Chondrocyte (in vitro differentiated cells): Measurements from ENCODE around the gene BCAN. TPM values are rescaled to one million over a fixed set of nuclear protein-coding genes. Genes with fewer than 3 reads are reported as not detected.

Source experiments
- DNase-seq: peaks from one replicate; pipeline ENCODE4 v3.0.0; 2021; ENCODE audit warnings: mixed read lengths, low spot score
- H3K27ac Mint-ChIP-seq: one replicate; pipeline ENCODE4 v1.8.0; 2021; ENCODE audit warnings: mild to moderate bottlenecking, moderate library complexity, mixed read lengths; ENCODE audit not compliant: unreplicated experiment
- H3K27me3 Mint-ChIP-seq: 2 replicates; pipeline ENCODE4 v1.8.0; 2021; ENCODE audit warnings: low read depth, mixed read lengths
- H3K36me3 Mint-ChIP-seq: 2 replicates; pipeline ENCODE4 v1.8.0; 2021; ENCODE audit warnings: low read depth, mixed read lengths
- H3K4me1 Mint-ChIP-seq: 2 replicates; pipeline ENCODE4 v1.8.0; 2021; ENCODE audit warnings: low read depth, mild to moderate bottlenecking, mixed read lengths
- H3K4me3 Mint-ChIP-seq: one replicate; pipeline ENCODE4 v1.8.0; 2021; ENCODE audit warnings: mild to moderate bottlenecking, moderate library complexity, mixed read lengths; ENCODE audit not compliant: unreplicated experiment
- H3K9me3 Mint-ChIP-seq: 2 replicates; pipeline ENCODE4 v1.8.0; 2021; ENCODE audit warnings: low read depth, mixed read lengths
- CTCF ChIP-seq: fragments of 200-600 bp; sonication (generic); IDR thresholded peaks from 2 replicates; pipeline ENCODE4 v1.5.0; 2021; ENCODE audit warnings: antibody characterized with exemption, mild to moderate bottlenecking, moderate library complexity
- total RNA-seq: library from RNA; stranded (reverse); gene quantifications from 3 replicates; pipeline ENCODE4 v1.2.1, GENCODE V29; 2021

BCAN gene
- total RNA-seq, 1 donor from 2014 or later, result not detected

- Mint-ChIP-seq H3K27ac (no peak overlapping the region), H3K9me3 (no peaks in the 10 kb centered on the region), H3K36me3 (peaks cover 14% of the 10 kb centered on the region), H3K4me3 (no peak overlapping the region), H3K4me1 (peaks cover 22% of the 10 kb centered on the region), H3K27me3 (no peaks in the 10 kb centered on the region)
- DNase-seq, result no peak
- TF ChIP-seq CTCF, result no peak
Measured at GRCh38 chr1:156697481-156697880, 55.6 kb downstream of the BCAN start.

- Mint-ChIP-seq H3K9me3 (no peaks in the 10 kb centered on the region), H3K4me3 (no peak overlapping the region), H3K27me3 (no peaks in the 10 kb centered on the region), H3K27ac (no peak overlapping the region), H3K36me3 (peaks cover 14% of the 10 kb centered on the region), H3K4me1 (peaks cover 17% of the 10 kb centered on the region)
- no peak for DNase-seq
- no peak for TF ChIP-seq CTCF
Measured at GRCh38 chr1:156698995-156699394, 57.1 kb downstream of the BCAN start.

GRCh38 chr1:156700736-156701531, 59.0 kb downstream of the BCAN start:
- H3K27ac Mint-ChIP-seq, result no peak overlapping the region
- no peaks in the 10 kb centered on the region for H3K27me3 Mint-ChIP-seq
- no peak for DNase-seq
- H3K4me1 Mint-ChIP-seq, result peaks cover 28% of the 10 kb centered on the region
- no peak for TF ChIP-seq CTCF
- H3K9me3 Mint-ChIP-seq, result no peaks in the 10 kb centered on the region
- no peak overlapping the region for H3K4me3 Mint-ChIP-seq
- H3K36me3 Mint-ChIP-seq, result peaks cover 14% of the 10 kb centered on the region

- Mint-ChIP-seq H3K36me3 (peaks cover 14% of the 10 kb centered on the region), H3K9me3 (no peaks in the 10 kb centered on the region), H3K4me3 (peak overlapping the region; percentile 81), H3K27me3 (no peaks in the 10 kb centered on the region), H3K4me1 (peaks cover 51% of the 10 kb centered on the region), H3K27ac (no peak overlapping the region)
- DNase-seq, result no peak
- no peak for TF ChIP-seq CTCF
Measured at GRCh38 chr1:156703336-156703735, 61.4 kb downstream of the BCAN start.

GRCh38 chr1:156703741-156704140, 61.8 kb downstream of the BCAN start:
- Mint-ChIP-seq H3K9me3 (no peaks in the 10 kb centered on the region), H3K27me3 (no peaks in the 10 kb centered on the region), H3K4me1 (peaks cover 55% of the 10 kb centered on the region), H3K4me3 (peak overlapping the region; percentile 81), H3K36me3 (peaks cover 12% of the 10 kb centered on the region), H3K27ac (no peak overlapping the region)
- TF ChIP-seq CTCF, result no peak
- no peak for DNase-seq
